Endodermal cell (in vitro differentiated cells): ENCODE data around the gene ATP5F1E. TPM values are rescaled to one million over a fixed set of nuclear protein-coding genes. Genes with fewer than 3 reads are reported as not detected.

Experiments used
- DNase-seq: peaks from one replicate; pipeline ENCODE4 v3.0.0-alpha.2; 2017
- H3K27ac ChIP-seq: 2 replicates; pipeline ENCODE4 v1.5.1; 2013; ENCODE audit warnings: mild to moderate bottlenecking, low read depth, low read length, moderate library complexity
- H3K27me3 ChIP-seq: 2 replicates; pipeline ENCODE4 v1.6.1; 2013; ENCODE audit warnings: mild to moderate bottlenecking, low read length, moderate library complexity; ENCODE audit not compliant: insufficient read depth, control insufficient read depth, poor library complexity, severe bottlenecking
- H3K36me3 ChIP-seq: 2 replicates; pipeline ENCODE4 v1.7.0; 2013; ENCODE audit warnings: mild to moderate bottlenecking, low read length, moderate library complexity; ENCODE audit not compliant: control insufficient read depth, insufficient read depth
- H3K4me1 ChIP-seq: one replicate; pipeline ENCODE4 v1.7.0; 2013; ENCODE audit warnings: low read length; ENCODE audit not compliant: control insufficient read depth, insufficient read depth
- H3K4me3 ChIP-seq: 2 replicates; pipeline ENCODE4 v1.5.1; 2013; ENCODE audit warnings: mild to moderate bottlenecking, low read length, moderate library complexity
- H3K9ac ChIP-seq: 2 replicates; pipeline ENCODE4 v1.6.1; 2013; ENCODE audit warnings: mild to moderate bottlenecking, low read length, moderate library complexity; ENCODE audit not compliant: poor library complexity, severe bottlenecking; ENCODE audit errors: extremely low read depth
- H3K9me3 ChIP-seq: 2 replicates; pipeline ENCODE4 v1.6.1; 2013; ENCODE audit warnings: mild to moderate bottlenecking, low read length, moderate library complexity; ENCODE audit not compliant: control insufficient read depth
- H3K27ac Mint-ChIP-seq: 2 replicates; pipeline ENCODE4 v1.8.0; 2020; ENCODE audit warnings: mixed read lengths
- H3K27me3 Mint-ChIP-seq: 2 replicates; pipeline ENCODE4 v1.8.0; 2021; ENCODE audit warnings: mild to moderate bottlenecking, mixed read lengths; ENCODE audit not compliant: insufficient read depth
- H3K36me3 Mint-ChIP-seq: 2 replicates; pipeline ENCODE4 v1.8.0; 2020; ENCODE audit warnings: low read depth, mixed read lengths
- H3K4me1 Mint-ChIP-seq: 2 replicates; pipeline ENCODE4 v1.8.0; 2020; ENCODE audit warnings: mixed read lengths
- H3K4me3 Mint-ChIP-seq: 2 replicates; pipeline ENCODE4 v1.8.0; 2020; ENCODE audit warnings: mild to moderate bottlenecking, moderate library complexity, mixed read lengths
- H3K9me3 Mint-ChIP-seq: 2 replicates; pipeline ENCODE4 v1.8.0; 2020; ENCODE audit warnings: mild to moderate bottlenecking, mixed read lengths
- CTCF ChIP-seq: fragments of 200-600 bp; sonication (generic); conservative IDR thresholded peaks from 2 replicates; pipeline ENCODE4 v1.5.0; 2021; ENCODE audit warnings: antibody characterized with exemption, mild to moderate bottlenecking
- WGBS, 2 experiments: methylation state at CpG; one replicate each; pipeline versions ENCODE4 v1.1.5 to v1.1.7; 2013; ENCODE audit warnings: missing lambda C conversion rate in 2 of 2, mixed read lengths in 1 of 2; ENCODE audit not compliant: insufficient coverage in 1 of 2, insufficient read length in 1 of 2; 5-methylcytosine and 5-hydroxymethylcytosine counted together
- long read RNA-seq, 4 experiments: library from polyadenylated mRNA in 2 of 4; library from RNA in 1 of 4; library from capped mRNA in 1 of 4; stranded (forward) in 3 of 4; unstranded in 1 of 4; transcript quantifications; one replicate each; pipeline ENCODE4 v2.0.0, GENCODE V29; 2020 to 2021; ENCODE audit warnings: inconsistent platforms in 1 of 4
- polyA plus RNA-seq, 2 experiments: library from polyadenylated mRNA; stranded (reverse); fragments of 50-300 nt; gene quantifications; one replicate each; pipeline ENCODE4 v1.2.3, GENCODE V29; 2013
- total RNA-seq, 2 donors: library from RNA; stranded (reverse); fragmentation: NEBNext Ultra II Directional in 1 of 2; extraction: Animal tissue kit (Norgen Biotek cat#: 25700) in 1 of 2; gene quantifications; 2 replicates in 1 of 2; 3 replicates in 1 of 2; pipeline ENCODE4 v1.2.1, GENCODE V29; 2021

The ATP5F1E gene
- total RNA-seq = 10 to 100 TPM; 52.6 to 62.6 TPM
- polyA plus RNA-seq (2013, experiment 1 of 2) = 73.3 TPM
- 79.4 TPM for polyA plus RNA-seq (2013, experiment 2 of 2)
- long read RNA-seq, experiment 1, transcript ATP5F1E-201 (3 exons, 3,665 nt) = major isoform, 216 of 218 reads
- long read RNA-seq, experiment 1, partial matches to known transcripts = 1 of 218 reads
- long read RNA-seq, experiment 1, other reads (novel, unspliced or antisense) = 1 of 218 reads
- long read RNA-seq, experiment 2, transcript ATP5F1E-201 (3 exons, 3,665 nt) = major isoform, 125 of 126 reads
- long read RNA-seq, experiment 2, partial matches to known transcripts = 0 of 126 reads
- long read RNA-seq, experiment 2, other reads (novel, unspliced or antisense) = 0 of 126 reads
- long read RNA-seq, experiment 3, transcript ATP5F1E-201 (3 exons, 3,665 nt) = major isoform, 94 of 100 reads
- long read RNA-seq, experiment 3, partial matches to known transcripts = 0 of 100 reads
- long read RNA-seq, experiment 3, other reads (novel, unspliced or antisense) = 2 of 100 reads
- long read RNA-seq, experiment 4, partial matches to known transcripts = 0 of 2 reads
- long read RNA-seq, experiment 4, other reads (novel, unspliced or antisense) = 1 of 2 reads

- Mint-ChIP-seq H3K27me3 (peaks cover 35% of the 10 kb centered on the region), H3K4me3 (peak within 1 kb of the TSS; percentile 84)
Measured at GRCh38 chr20:59032023-59032712, at the start of gene ATP5F1E. TSS of gene ATP5F1E (minus strand) at chr20:59032335. CDS start at chr20:59032251, 84 bp downstream.

GRCh38 chr20:59081036-59081435 is 48.9 kb upstream of the ATP5F1E start:
- no peak for TF ChIP-seq CTCF
- H3K4me1 ChIP-seq = no peaks in the 10 kb centered on the region
- H3K9ac ChIP-seq = no peak overlapping the region
- Mint-ChIP-seq H3K4me3 (no peak overlapping the region), H3K4me1 (no peaks in the 10 kb centered on the region), H3K9me3 (no peaks in the 10 kb centered on the region), H3K27ac (no peak overlapping the region), H3K27me3 (peaks cover 4% of the 10 kb centered on the region), H3K36me3 (no peaks in the 10 kb centered on the region)
- peaks cover 13% of the 10 kb centered on the region for H3K27me3 ChIP-seq
- H3K27ac ChIP-seq = no peak overlapping the region
- H3K9me3 ChIP-seq = no peaks in the 10 kb centered on the region
- DNase-seq = no peak
- no peaks in the 10 kb centered on the region for H3K36me3 ChIP-seq
- 63 to 96% methylated on average over 2 to 3 of the region's 3 CpGs for WGBS, 2 experiments
- H3K4me3 ChIP-seq = no peak overlapping the region

More at GRCh38 chr20:59032023-59032712, at the start of gene ATP5F1E:
- Histone ChIP-seq H3K9ac (peak within 1 kb of the TSS; percentile 76), H3K4me3 (peak within 1 kb of the TSS; percentile 89), H3K9me3 (no peaks in the 10 kb centered on the region), H3K4me1 (peaks cover 7% of the 10 kb centered on the region), H3K27ac (peak within 1 kb of the TSS; percentile 84), H3K27me3 (no peaks in the 10 kb centered on the region), H3K36me3 (peaks cover 64% of the 10 kb centered on the region)
- no peak for TF ChIP-seq CTCF
- DNase-seq = peak; percentile 98
- Mint-ChIP-seq H3K27ac (peak within 1 kb of the TSS; percentile 93), H3K4me1 (peaks cover 28% of the 10 kb centered on the region), H3K36me3 (peaks cover 61% of the 10 kb centered on the region), H3K9me3 (no peaks in the 10 kb centered on the region)
- WGBS, 2 experiments = 0% methylated on average over 14 to 86 of the region's 86 CpGs

GRCh38 chr20:59078231-59078630 is 46.1 kb upstream of the ATP5F1E start:
- Histone ChIP-seq H3K36me3 (no peaks in the 10 kb centered on the region), H3K27me3 (peaks cover 13% of the 10 kb centered on the region), H3K9me3 (no peaks in the 10 kb centered on the region), H3K4me1 (no peaks in the 10 kb centered on the region), H3K9ac (no peak overlapping the region), H3K4me3 (no peak overlapping the region), H3K27ac (no peak overlapping the region)
- Mint-ChIP-seq H3K36me3 (no peaks in the 10 kb centered on the region), H3K9me3 (no peaks in the 10 kb centered on the region), H3K27me3 (peaks cover 10% of the 10 kb centered on the region), H3K4me3 (no peak overlapping the region), H3K4me1 (no peaks in the 10 kb centered on the region), H3K27ac (no peak overlapping the region)
- no peak for TF ChIP-seq CTCF
- no peak for DNase-seq
- 82 to 93% methylated on average over 5 of the region's 5 CpGs for WGBS, 2 experiments
